Kidney capillary endothelial cell (primary cell): Measurements from ENCODE around the gene AOX1.
"Not testable (repeated sequence)": the region's sequence is repeated elsewhere in the genome, so short reads cannot be mapped to it uniquely, and the experiment has no call there.

ENCODE experiments used
- DNase-seq: peaks from one replicate; pipeline ENCODE4 v3.0.0-alpha.2; 2018; ENCODE audit warnings: low spot score

Gene AOX1

DNA sequence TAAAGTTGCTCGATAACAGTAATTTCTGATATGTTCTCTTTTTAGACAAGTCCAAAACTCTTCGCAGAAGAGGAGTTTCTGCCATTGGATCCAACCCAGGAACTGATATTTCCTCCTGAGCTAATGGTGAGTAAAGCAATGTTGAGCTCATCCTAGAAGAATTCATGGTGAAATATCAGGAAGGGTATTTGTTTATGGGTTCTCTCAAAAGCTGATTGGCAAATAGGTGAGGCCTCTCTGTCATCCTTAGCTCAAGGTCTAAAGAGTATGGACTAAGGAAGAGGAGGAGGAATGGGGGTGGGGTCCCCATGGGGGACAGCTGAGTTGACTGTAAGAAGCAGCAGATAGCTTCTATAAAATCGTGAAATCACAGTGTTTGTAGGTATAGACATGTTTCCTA is 18.2 kb downstream of the AOX1 start:
- DNase-seq: no peak

DNA sequence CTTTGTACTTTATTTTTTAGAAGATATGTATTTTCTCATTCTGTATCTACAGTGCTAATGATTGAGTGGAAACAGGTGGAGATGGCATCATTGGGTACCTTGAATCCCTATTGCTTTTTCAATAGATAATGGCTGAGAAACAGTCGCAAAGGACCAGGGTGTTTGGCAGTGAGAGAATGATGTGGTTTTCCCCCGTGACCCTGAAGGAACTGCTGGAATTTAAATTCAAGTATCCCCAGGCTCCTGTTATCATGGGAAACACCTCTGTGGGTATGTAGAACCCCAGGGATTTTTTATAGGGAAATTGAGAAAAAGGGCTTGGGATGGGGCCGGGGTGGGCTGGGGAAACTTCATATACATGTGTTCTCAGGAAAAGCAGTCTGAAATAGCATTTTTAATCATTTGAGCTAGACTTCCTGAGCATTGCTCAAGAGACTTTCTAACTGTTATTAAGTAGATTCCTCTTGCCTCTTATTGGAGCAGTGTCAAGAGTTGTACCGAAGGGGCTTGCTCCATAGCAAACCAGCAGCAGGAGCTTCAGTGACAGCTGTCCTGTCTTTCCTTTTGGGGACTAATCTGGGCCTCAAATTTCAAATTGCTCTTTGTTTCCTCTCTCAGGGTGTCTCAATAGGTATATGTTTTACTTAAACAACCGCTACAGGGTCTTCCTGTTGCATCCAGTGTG is 18.9 kb downstream of the AOX1 start:
- no peak for DNase-seq

DNA sequence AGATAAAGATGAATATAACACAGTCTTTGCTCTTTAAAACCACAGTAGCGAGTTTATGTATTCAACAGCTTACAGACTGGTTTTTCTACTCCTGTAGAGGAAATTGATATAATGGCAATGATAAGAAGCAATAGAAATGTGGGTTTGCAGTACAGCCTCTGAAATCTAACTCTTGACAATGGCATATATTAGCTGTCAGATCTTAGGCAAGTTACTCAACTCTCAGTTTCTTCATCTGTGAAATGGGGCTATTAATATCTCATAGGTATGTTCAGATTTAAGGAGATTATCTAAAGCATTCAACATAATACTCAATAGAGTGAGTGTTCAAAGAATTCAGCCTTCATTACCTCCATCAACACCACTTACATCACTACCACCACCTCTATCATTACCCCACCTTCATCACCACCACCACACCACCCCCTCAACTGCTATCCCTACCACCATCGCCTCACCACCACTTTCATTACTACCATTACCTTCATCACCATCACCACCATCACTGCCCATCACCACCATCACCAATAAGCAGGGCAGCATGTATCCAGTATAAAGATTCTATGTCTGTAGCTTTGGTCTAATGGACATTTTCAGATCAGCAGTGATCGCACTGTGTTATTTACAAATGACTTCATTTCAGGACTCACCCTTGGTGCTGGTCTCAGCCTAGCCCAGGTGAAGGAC is 22.7 kb downstream of the AOX1 start:
- no peak for DNase-seq

DNA sequence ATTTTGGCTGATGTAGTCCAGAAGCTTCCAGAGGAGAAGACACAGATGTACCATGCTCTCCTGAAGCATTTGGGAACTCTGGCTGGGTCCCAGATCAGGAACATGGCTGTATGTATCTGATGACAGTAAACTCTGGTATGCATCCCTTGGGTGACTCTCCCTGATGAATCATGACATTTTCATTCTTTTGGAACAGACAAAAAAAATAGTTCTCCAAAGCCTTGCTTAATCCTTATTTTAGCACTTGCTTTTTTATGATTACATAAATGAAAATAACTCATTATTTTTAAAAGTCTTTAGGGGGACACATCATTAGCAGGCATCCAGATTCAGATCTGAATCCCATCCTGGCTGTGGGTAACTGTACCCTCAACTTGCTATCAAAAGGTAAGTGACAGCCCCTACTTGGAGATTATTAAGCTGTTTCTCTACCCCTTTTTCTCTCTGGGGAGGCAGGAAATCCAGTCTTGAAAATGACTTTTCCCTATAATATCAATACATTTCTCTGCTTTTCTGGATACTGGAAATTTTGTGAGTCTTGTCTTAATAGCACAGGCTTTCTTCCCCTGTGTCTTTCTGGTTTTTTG is 23.3 kb downstream of the AOX1 start:
- DNase-seq: peak; percentile 68

DNA sequence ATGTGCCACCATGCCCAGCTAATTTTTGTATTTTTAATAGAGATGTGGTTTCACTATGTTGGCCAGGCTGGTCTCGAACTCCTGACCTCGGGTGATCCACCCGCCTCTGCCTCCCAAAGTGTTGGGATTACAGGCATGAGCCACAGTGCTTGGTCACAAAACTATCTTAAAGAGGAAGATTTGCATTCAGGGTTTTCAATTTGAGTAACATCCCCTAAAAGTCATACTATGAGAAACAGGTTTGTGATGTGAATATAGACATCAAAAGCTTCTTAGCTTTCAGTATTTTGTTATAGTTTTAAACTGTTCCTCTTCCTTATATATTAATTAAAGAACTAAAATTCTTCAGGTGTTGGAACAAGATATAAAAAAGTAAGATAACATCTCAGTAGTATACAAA is 24.4 kb downstream of the AOX1 start:
- DNase-seq: not testable (repeated sequence)

DNA sequence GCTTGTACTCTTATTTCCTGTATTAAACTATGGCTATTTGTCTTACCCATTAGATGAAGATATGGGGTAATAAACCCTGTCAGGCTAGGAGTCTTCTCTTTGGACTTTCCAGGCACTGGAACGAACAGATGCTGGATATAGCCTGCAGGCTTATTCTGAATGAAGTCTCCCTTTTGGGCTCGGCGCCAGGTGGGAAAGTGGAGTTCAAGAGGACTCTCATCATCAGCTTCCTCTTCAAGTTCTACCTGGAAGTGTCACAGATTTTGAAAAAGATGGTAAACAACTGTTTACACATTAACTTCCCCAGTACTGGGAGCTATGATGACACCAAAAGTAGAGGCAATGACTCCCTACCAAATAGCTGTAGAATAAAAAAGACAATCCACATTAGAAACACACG is 27.9 kb downstream of the AOX1 start:
- DNase-seq: no peak

DNA sequence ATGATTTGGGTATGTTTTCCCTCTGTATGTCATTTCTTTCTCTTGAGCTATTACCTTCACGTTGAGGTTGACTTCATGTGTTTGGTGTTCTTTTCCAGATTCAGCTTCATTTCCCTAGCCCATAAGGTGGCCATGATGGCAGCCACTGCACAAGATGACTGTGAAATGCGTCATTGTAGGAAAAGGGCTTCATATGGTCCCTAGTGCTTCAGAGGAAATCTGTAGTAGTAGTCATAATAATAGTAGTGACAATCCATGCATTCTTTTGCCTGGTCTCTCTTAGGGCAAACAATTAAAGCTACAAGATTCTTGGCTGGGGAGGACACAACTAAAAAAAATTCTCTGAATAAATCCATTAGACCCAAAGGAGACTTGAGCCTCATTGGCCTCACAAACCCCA is 28.4 kb downstream of the AOX1 start:
- no peak for DNase-seq

DNA sequence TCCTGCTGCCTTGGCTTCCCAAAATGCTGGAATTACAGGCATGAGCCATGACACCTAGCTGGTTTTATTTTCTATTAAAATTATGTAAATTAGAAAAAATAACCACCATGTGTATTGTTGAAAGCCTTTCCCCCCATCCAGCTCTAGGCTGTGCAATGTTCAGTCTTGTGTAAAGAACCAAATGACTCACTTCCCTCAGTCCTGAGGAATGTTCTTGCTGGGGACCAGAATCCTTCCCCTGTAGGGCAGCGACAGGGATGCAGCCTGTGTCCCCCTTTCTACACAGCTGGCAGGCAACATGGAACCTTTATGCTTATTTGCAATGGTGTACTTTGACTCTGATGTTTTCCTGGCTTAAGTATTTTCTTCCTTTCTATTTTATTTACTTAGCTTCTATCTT is 29.4 kb downstream of the AOX1 start:
- DNase-seq: peak; percentile 73

DNA sequence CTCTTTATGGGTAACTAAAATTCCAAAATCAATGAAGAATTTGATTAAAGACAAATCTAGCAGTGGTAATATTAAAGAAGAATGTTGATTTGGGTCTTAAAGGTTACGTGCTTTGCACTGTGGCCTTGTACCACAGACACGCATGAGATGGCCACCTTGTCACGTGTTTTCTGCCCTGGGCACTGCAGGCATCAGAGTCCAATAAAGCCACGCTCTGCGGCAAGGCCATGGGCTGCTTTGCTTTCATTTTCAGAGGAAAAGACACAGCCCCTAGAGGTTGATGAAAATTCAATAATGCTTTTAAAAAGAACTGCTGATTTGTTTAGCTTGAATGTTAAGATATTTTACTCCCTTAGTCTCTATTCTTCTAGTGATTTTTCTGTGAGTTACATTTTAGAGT is 30.4 kb downstream of the AOX1 start:
- DNase-seq: no peak

DNA sequence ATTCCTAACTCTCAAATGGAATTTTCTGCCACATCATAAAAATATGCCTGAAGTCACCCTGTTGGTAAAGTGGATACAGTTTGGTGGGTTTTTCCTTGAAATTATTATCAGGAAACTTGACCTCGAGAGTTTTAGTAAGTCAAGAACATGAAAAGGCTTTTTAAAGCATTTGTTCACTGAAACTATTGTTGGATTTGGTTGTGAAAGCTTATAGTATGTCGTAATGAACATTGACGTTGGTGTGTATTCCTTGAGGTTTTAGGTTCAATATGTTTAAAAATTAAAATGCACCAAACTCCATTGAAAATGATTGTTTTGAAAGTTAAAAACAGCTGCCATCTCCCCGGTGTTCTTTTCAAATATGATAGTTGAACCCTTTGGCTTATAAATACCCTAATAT is 30.8 kb downstream of the AOX1 start:
- no peak for DNase-seq

DNA sequence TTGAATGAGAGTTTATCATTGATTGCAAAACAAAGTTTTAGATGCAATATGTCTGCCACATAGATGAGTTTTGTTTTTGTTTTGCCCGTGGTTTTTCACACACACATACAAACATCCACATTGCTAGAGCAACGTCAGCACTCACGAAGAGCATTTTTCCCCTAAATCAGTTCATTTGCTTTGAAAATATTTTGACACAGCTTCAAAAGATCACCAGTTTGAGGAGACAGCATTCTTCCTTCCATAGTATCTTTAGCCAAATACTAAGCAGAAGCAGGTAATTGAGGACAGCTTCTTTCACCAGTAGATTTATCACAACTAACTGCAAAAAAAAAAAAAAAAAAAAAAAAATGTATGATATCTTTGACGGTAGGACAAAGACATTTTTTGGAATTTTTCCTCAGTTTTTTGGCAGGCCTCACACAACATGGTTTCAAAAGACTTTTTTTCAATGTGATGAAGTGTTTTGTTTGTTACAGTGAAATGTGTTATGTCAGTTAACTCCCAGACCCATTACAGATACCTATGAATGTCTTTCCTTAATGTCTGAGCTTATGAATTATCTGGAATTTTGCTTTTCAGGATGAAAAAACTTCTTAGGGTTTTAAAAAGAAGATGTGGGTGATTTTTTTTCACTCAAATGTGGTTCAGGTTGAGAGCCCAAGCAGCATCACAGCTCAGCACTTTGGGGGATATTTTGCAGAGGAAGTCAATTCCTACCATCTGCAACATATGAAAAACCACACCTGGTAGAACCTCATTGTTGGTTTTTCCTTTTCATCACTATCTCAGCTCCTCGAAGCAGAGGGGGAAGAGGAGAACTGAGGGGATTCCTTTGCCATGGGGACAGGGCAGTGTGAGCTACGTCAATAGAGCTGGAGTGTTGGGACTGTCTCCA is 31.6 kb downstream of the AOX1 start:
- DNase-seq: no peak

DNA sequence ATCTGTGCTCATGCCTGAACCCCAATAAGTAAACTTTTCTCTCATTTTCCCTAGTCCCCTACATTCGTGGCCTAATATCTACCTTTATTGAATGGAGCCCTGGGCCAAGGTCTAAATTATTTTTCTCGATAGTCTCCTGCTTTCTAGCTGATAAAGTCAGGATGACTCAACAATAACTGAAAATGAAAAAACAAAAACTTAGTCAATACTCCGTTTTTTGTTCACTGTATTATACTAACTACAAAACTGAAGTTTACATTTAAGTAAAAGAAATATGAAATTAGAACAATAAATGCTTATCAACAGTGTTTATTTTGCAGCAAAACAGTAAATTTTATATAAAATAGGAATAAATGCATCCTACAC is 32.2 kb downstream of the AOX1 start:
- DNase-seq: no peak

DNA sequence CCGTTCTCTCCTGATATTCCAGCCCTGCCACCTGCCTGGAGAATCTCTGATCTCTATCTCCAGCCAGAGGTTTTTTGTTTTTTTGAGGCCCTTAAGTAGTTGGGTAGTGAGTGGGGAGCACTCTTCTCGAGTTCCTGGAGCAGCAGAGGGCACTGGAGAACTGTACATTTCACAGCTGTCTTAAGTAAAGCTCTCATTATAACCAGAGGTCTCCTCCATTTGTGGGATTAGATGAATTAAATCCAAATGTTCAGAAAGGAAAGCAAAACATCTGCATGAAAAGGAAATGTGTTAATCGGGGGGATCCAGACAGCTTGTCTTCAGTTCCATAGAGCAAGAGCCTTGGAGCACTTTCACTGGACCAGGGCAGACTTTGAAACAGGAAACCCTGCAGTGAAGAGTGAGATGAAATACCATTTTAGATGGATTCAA is 32.8 kb downstream of the AOX1 start:
- DNase-seq: no peak

DNA sequence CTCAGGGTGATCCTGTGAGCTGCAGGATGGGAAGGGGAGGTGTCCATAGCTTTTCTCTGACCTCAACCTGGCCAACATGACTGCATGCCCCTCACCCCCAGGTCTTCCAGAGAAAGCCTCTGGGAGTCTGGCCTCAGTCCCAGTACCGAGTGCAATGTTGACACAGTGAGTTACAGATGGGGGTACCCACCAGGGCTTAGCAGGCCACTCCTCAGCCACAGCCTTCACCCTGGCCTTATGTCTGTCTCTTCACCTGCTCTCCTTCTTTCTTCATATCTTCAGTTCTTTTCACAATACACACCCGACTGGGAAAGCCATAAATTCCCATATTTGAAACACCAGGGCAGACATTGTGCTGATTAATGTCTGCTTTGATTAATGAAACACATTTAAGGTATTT is 33.5 kb downstream of the AOX1 start:
- DNase-seq: no peak

DNA sequence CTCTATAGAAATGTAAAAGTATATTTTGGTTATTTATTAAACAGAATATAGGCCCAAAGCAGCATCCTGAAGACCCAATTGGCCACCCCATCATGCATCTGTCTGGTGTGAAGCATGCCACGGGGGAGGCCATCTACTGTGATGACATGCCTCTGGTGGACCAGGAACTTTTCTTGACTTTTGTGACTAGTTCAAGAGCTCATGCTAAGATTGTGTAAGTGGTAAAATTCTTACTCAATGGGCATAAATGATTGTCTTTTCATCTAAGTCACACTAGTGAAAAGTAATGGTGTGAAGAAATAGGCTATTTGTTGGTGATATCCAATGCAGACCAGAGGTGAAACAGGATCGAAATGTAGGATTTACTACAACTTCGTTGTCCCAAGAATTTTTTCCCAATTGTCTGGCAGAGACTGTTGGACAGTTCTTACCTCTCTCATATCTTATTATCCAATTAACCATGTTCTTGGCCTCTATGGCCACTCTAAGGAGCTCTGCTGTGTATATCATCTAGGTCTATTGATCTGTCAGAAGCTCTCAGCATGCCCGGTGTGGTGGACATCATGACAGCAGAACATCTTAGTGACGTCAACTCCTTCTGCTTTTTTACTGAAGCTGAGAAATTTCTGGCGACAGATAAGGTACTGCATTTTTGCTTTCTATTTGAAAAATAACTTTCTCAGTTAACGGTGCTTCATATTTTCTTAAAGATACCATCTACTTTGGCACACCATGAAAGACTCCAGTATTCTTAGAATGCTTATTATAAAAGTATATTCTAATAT is 35.0 kb downstream of the AOX1 start:
- no peak for DNase-seq

DNA sequence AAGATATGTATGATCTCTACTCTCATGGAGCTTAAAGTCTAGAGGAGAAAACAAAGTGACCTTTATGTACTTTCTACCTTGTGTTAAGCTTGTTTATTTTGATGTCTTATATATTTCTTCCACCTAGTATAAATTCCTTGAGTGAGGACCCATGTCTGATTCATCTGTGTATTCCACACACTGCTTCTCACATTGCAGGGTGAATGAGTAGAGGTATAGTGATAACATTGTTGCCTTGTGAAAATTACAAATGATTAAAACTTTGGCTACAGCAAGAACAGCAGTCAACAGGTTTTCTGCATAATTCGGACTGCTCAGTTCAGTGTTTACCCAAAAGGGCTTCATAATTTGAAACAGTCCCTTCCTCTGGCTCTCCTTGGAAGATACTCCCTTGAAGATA is 36.3 kb downstream of the AOX1 start:
- DNase-seq: no peak

DNA sequence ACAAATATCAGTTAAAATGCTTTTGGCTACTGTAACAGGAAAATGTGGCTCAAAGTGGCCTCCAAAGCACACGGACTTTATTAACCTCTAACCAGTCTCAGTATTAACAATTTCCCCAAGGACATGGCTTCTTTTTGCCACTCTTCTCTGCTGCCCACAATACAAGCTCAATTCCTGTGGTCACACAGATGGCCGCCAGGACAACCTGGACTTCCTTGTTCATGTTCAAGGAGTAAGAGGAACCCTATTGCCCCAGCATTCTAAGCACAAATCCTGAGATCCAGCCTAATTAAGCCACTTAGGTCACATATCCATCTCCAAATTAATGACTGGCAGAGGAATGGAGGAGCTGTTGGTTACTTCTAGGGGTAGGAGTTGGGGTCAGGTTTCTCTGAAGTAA is 38.2 kb downstream of the AOX1 start:
- no peak for DNase-seq

DNA sequence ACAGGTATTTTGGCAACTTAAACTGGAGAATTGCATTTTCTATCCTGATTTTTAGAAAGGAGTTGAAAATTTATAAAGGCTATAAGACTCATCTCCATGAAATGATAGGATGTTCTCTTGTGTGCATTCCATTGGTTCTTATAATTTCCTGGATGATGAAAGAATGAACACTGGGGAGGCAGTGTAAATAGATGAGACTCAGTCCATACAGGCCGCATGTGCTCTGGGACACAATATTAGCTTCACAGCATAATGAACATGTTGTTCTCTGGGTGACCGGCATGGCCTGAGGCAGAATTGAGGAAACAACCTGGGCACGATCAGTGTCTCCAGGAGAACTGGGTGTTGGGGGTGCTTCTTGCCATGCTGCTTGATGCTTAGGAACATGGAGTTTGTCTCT is 38.8 kb downstream of the AOX1 start:
- DNase-seq: no peak

DNA sequence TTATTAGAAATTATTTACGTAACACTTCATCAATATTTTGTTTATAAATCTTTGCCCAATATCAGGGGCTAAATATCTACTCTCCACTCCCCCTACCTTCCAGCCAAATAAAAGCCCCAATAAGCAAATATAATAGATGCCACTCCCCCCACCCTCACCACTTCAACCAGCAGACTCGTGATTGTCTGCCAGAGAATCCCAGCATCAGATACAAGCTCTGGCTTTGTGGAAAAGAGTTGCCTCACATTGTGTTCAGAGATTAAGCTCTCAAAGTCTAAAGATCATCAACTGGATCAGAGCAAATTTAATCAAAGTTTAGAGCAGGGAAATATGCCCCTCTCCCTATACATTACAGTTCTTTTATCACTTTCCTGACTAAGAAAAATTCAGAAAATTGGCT is 39.5 kb downstream of the AOX1 start:
- DNase-seq: no peak

DNA sequence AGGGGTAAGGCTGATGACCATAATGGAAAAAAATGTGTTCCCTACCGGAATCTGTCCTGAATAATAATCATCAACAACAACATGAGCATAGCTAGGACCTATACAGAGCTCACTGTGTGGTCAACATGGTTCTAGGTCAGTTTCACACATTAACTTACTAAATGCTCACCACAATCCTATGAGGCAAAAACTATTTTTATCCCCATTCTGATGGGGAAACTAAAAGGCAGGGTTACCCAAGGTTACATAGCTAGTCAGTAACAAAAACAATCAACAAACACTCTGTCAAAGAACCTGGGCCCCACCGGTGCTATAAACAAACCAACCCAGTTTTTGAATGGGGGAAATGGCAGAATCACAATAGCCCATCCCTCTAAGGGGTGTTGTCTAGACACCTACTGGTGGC is 40.1 kb downstream of the AOX1 start:
- no peak for DNase-seq

DNA sequence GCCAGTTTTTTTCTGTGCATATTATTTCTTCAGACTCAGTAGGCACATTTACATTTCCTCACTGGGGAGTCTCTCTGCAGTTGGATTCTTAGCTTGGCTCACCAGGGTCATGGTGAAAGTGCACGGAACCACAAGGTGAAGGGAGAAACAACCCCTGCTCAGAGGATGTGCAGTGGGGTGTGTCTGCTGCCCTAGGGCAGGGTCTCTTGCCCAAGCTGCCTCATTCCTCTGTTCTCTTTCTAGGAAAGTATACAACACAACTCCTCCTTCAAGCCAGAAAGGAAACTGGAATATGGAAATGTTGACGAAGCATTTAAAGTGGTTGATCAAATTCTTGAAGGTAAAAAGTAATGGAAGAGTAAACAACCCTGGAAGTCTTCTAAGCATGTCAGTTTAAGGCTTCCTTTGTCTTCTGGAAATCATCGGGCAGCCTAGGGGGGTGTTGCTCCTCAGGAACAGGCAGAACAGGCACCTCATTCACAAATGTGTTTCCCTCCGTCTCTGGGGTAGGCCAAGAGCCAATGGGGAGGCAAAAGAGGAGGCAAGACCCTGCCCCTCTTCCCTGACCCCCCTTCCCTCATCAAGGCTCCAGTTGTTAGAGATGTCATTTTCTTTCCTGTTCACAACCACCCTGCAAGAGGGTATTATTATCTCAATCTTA is 41.4 kb downstream of the AOX1 start:
- DNase-seq: no peak
